GM23338 (cell line): ENCODE measurements around the gene HTR3E.

Experiments used
- CREB1 ChIP-seq: fragments of 250-450 bp; sonication (Bioruptor Pico); IDR thresholded peaks from 2 replicates; pipeline ENCODE4 v1.5.0; 2020; ENCODE audit warnings: low read depth, mild to moderate bottlenecking, moderate library complexity
- CTCF ChIP-seq, 2 experiments: fragments of 200-600 bp in 1 of 2; sonication (generic) in 1 of 2; conservative IDR thresholded peaks; 2 replicates each; pipeline versions ENCODE4 v1.5.1 to v1.6.1; 2016 to 2017; ENCODE audit warnings: antibody characterized with exemption in 2 of 2, low read depth in 2 of 2, mild to moderate bottlenecking in 2 of 2, moderate library complexity in 1 of 2
- ETS1 ChIP-seq: IDR thresholded peaks from 2 replicates; pipeline ENCODE4 v1.6.1; 2016; ENCODE audit warnings: antibody characterized with exemption
- EZH2 ChIP-seq: fragments of 200-600 bp; sonication (generic); IDR thresholded peaks from one replicate; pipeline ENCODE4 v1.8.0; 2017; ENCODE audit warnings: antibody characterized with exemption, mild to moderate bottlenecking, low read depth; ENCODE audit not compliant: unreplicated experiment
- EZH2phosphoT487 ChIP-seq: fragments of 200-600 bp; sonication (generic); IDR thresholded peaks from one replicate; pipeline ENCODE4 v1.8.1; 2018; ENCODE audit warnings: antibody characterized with exemption; ENCODE audit not compliant: unreplicated experiment
- JUNB ChIP-seq: IDR thresholded peaks from one replicate; pipeline ENCODE4 v1.6.1; 2016; ENCODE audit warnings: antibody characterized with exemption; ENCODE audit not compliant: unreplicated experiment
- POLR2AphosphoS5 ChIP-seq: IDR thresholded peaks from 2 replicates; pipeline ENCODE4 v1.6.1; 2016; ENCODE audit warnings: antibody characterized with exemption, low read depth
- REST ChIP-seq: IDR thresholded peaks from one replicate; pipeline ENCODE4 v1.6.1; 2018; ENCODE audit warnings: antibody characterized with exemption; ENCODE audit not compliant: unreplicated experiment
- ZNF114 ChIP-seq: fragments of 250-450 bp; sonication (Bioruptor Pico); IDR thresholded peaks from 2 replicates; pipeline ENCODE4 v1.5.0; 2020; ENCODE audit warnings: mild to moderate bottlenecking, moderate library complexity

GRCh38 chr3:184078851-184079250, 18.0 kb upstream of the HTR3E start:
- TF ChIP-seq CTCF (conservative IDR thresholded peaks at IDR 0.05; ENCODE audit: low read depth in 2 of 2) (no peak), POLR2AphosphoS5 (no peak), ETS1 (no peak), REST (no peak), CREB1 (no peak), EZH2 (no peak), JUNB (no peak), EZH2phosphoT487 (no peak), ZNF114 (no peak)
